Sigmoid colon (tissue), 4 donors: Measurements from ENCODE around the gene CLMN.

Experiments
- CTCF ChIP-seq, 4 experiments: fragments of 450-650 bp in 3 of 4; fragments of 200-600 bp in 1 of 4; IDR thresholded peaks; one replicate each; pipeline ENCODE4 v1.5.1; 2016 to 2019; ENCODE audit warnings: antibody characterized with exemption in 4 of 4, mild to moderate bottlenecking in 3 of 4, moderate library complexity in 2 of 4
- EP300 ChIP-seq, 4 donors: sonication (generic); formaldehyde crosslinking; IDR thresholded peaks; one replicate each; pipeline ENCODE4 v1.6.1; 2017; ENCODE audit warnings: antibody characterized with exemption in 4 of 4
- POLR2A ChIP-seq, 2 donors: fragments of 450-650 bp; IDR thresholded peaks; one replicate each; pipeline ENCODE4 v1.6.1; 2016; ENCODE audit warnings: antibody characterized with exemption in 2 of 2, mild to moderate bottlenecking in 2 of 2, moderate library complexity in 2 of 2
- POLR2AphosphoS5 ChIP-seq, 4 donors: sonication (generic); formaldehyde crosslinking; IDR thresholded peaks; one replicate each; pipeline ENCODE4 v1.6.1; 2017; ENCODE audit warnings: antibody characterized with exemption in 4 of 4

- no peak for TF ChIP-seq POLR2AphosphoS5 (IDR thresholded peaks at IDR 0.05)
- TF ChIP-seq CTCF (IDR thresholded peaks at IDR 0.05), result no peak
- no peak for TF ChIP-seq EP300 (IDR thresholded peaks at IDR 0.05)
- TF ChIP-seq POLR2A (IDR thresholded peaks at IDR 0.05), result no peak
Observed at GRCh38 chr14:95167177-95167576, 152.5 kb downstream of the CLMN start.
